Mesenchymal stem cell (in vitro differentiated cells and primary cell): ENCODE data around the gene FANCI.

Experiments
- DNase-seq: peaks from one replicate; pipeline ENCODE4 v3.0.0-alpha.2; 2013
- H2AFZ ChIP-seq: one replicate; pipeline ENCODE4 v1.6.1; 2013; ENCODE audit warnings: low read depth, mild to moderate bottlenecking, control low read depth, inconsistent platforms, low read length, moderate library complexity
- H2AK5ac ChIP-seq: 2 replicates; pipeline ENCODE4 v1.6.1; 2013; ENCODE audit warnings: low read length, moderate library complexity, mild to moderate bottlenecking, inconsistent platforms; ENCODE audit not compliant: severe bottlenecking
- H2BK120ac ChIP-seq: one replicate; pipeline ENCODE4 v1.6.1; 2013; ENCODE audit warnings: low read depth, mild to moderate bottlenecking, inconsistent platforms, low read length, moderate library complexity
- H2BK12ac ChIP-seq, 2 experiments: one replicate each; pipeline ENCODE4 v1.6.1; 2013; ENCODE audit warnings: inconsistent platforms in 2 of 2, low read length in 2 of 2, mild to moderate bottlenecking in 2 of 2, moderate library complexity in 2 of 2, control low read depth in 1 of 2
- H2BK15ac ChIP-seq: one replicate; pipeline ENCODE4 v1.6.1; 2013; ENCODE audit warnings: mild to moderate bottlenecking, low read depth, inconsistent platforms; ENCODE audit not compliant: poor library complexity, severe bottlenecking
- H2BK5ac ChIP-seq: 2 replicates; pipeline ENCODE4 v1.6.1; 2013; ENCODE audit warnings: low read depth, mild to moderate bottlenecking, low read length, control low read depth, inconsistent platforms; ENCODE audit not compliant: poor library complexity, severe bottlenecking
- H3K14ac ChIP-seq, 2 experiments: one replicate each; pipeline ENCODE4 v1.6.1; 2013; ENCODE audit warnings: inconsistent platforms in 2 of 2, low read length in 2 of 2, control low read depth in 1 of 2, mild to moderate bottlenecking in 1 of 2, moderate library complexity in 1 of 2
- H3K18ac ChIP-seq, 2 experiments: one replicate each; pipeline ENCODE4 v1.6.1; 2013; ENCODE audit warnings: inconsistent platforms in 2 of 2, low read length in 2 of 2, control low read depth in 1 of 2, low read depth in 1 of 2, mild to moderate bottlenecking in 1 of 2
- H3K23ac ChIP-seq, 2 experiments: one replicate each; pipeline ENCODE4 v1.6.1; 2013; ENCODE audit warnings: inconsistent platforms in 2 of 2, low read length in 2 of 2, mild to moderate bottlenecking in 2 of 2, moderate library complexity in 2 of 2, control low read depth in 1 of 2
- H3K27ac ChIP-seq: 2 replicates; pipeline ENCODE4 v1.5.1; 2013; ENCODE audit warnings: mild to moderate bottlenecking, moderate library complexity, low read length, control low read depth, inconsistent platforms; ENCODE audit not compliant: poor library complexity, severe bottlenecking
- H3K27me3 ChIP-seq, 2 experiments: 2 replicates each; pipeline versions ENCODE4 v1.6.1 to v1.7.0; 2013; ENCODE audit warnings: low read length in 2 of 2, mild to moderate bottlenecking in 2 of 2, moderate library complexity in 2 of 2, control low read depth in 1 of 2, inconsistent platforms in 1 of 2; ENCODE audit not compliant: control insufficient read depth in 1 of 2, insufficient read depth in 1 of 2
- H3K36me3 ChIP-seq, 2 experiments: 2 replicates each; pipeline versions ENCODE4 v1.6.1 to v1.7.0; 2013; ENCODE audit warnings: low read length in 2 of 2, control low read depth in 1 of 2, inconsistent platforms in 1 of 2, low read depth in 1 of 2, mild to moderate bottlenecking in 1 of 2; ENCODE audit not compliant: insufficient read depth in 2 of 2, control insufficient read depth in 1 of 2
- H3K4ac ChIP-seq, 2 experiments: one replicate each; pipeline ENCODE4 v1.6.1; 2013; ENCODE audit warnings: inconsistent platforms in 2 of 2, low read length in 2 of 2, mild to moderate bottlenecking in 2 of 2, moderate library complexity in 2 of 2, control low read depth in 1 of 2, low read depth in 1 of 2
- H3K4me1 ChIP-seq: 2 replicates; pipeline ENCODE4 v1.6.1; 2013; ENCODE audit warnings: low read depth, low read length, control low read depth; ENCODE audit not compliant: control insufficient read depth, insufficient read depth
- H3K4me2 ChIP-seq: 2 replicates; pipeline ENCODE4 v1.6.1; 2013; ENCODE audit warnings: low read length, mild to moderate bottlenecking, inconsistent platforms; ENCODE audit not compliant: poor library complexity, severe bottlenecking
- H3K4me3 ChIP-seq, 2 experiments: 2 replicates each; pipeline versions ENCODE4 v1.5.1 to v1.7.0; 2013; ENCODE audit warnings: low read length in 2 of 2, mild to moderate bottlenecking in 2 of 2, control low read depth in 1 of 2, low read depth in 1 of 2; ENCODE audit not compliant: insufficient read depth in 1 of 2
- H3K79me1 ChIP-seq: replicated peaks from 2 replicates; pipeline ENCODE4 v1.6.1; 2013; ENCODE audit warnings: mild to moderate bottlenecking, control low read depth, low read length, inconsistent platforms; ENCODE audit not compliant: poor library complexity, severe bottlenecking
- H3K9ac ChIP-seq: 2 replicates; pipeline ENCODE4 v1.7.0; 2013; ENCODE audit warnings: mild to moderate bottlenecking, low read length, moderate library complexity
- H3K9me3 ChIP-seq: 2 replicates; pipeline ENCODE4 v1.7.0; 2013; ENCODE audit warnings: mild to moderate bottlenecking, low read length; ENCODE audit not compliant: control insufficient read depth
- H4K8ac ChIP-seq: one replicate; pipeline ENCODE4 v1.6.1; 2013; ENCODE audit warnings: inconsistent platforms, mild to moderate bottlenecking, low read length, moderate library complexity
- H4K91ac ChIP-seq: one replicate; pipeline ENCODE4 v1.6.1; 2013; ENCODE audit warnings: mild to moderate bottlenecking, low read length, inconsistent platforms
- WGBS: methylation state at CpG from one replicate; pipeline ENCODE4 v1.1.7; 2013; ENCODE audit warnings: mixed read lengths; 5-methylcytosine and 5-hydroxymethylcytosine counted together

The FANCI gene

GRCh38 chr15:89338036-89338435, 94.3 kb downstream of the FANCI start:
- WGBS, result 79% methylated on average over 6 of the region's 6 CpGs
- H4K91ac ChIP-seq, result no peak overlapping the region
- H2BK12ac ChIP-seq, result no peak overlapping the region
- H3K27me3 ChIP-seq, result peaks cover 17 to 30% of the 10 kb centered on the region in 2 experiments
- no peak overlapping the region for H2AFZ ChIP-seq
- no peak overlapping the region for H2AK5ac ChIP-seq
- H2BK120ac ChIP-seq, result no peak overlapping the region
- H2BK5ac ChIP-seq, result no peak overlapping the region
- H3K27ac ChIP-seq, result no peak overlapping the region
- no peak overlapping the region for H3K4ac ChIP-seq
- H3K18ac ChIP-seq, result no peak overlapping the region
- H4K8ac ChIP-seq, result no peak overlapping the region
- H3K4me1 ChIP-seq, result peaks cover 15% of the 10 kb centered on the region
- H3K14ac ChIP-seq, result no peak overlapping the region
- H3K79me1 ChIP-seq, result peaks cover under 1% of the 10 kb centered on the region
- peaks cover under 1 to 7% of the 10 kb centered on the region in 2 experiments for H3K36me3 ChIP-seq
- H3K9me3 ChIP-seq, result no peaks in the 10 kb centered on the region
- no peak overlapping the region for H2BK15ac ChIP-seq
- no peak overlapping the region for H3K4me2 ChIP-seq
- no peak overlapping the region for H3K4me3 ChIP-seq
- DNase-seq, result no peak
- no peak overlapping the region for H3K23ac ChIP-seq
- H3K9ac ChIP-seq, result no peak overlapping the region

- WGBS, result 79% methylated on average over 7 of the region's 7 CpGs
- Histone ChIP-seq H3K36me3 (no peaks in the 10 kb centered on the region), H4K91ac (no peak overlapping the region)
Measured at GRCh38 chr15:89340573-89340972, 96.8 kb downstream of the FANCI start.

GRCh38 chr15:89341316-89342005, 97.7 kb downstream of the FANCI start:
- Histone ChIP-seq H2BK120ac (no peak overlapping the region), H2BK5ac (no peak overlapping the region), H3K23ac (no peak overlapping the region), H3K4me1 (no peaks in the 10 kb centered on the region), H3K18ac (no peak overlapping the region), H4K8ac (no peak overlapping the region), H3K27me3 (peaks cover 32 to 59% of the 10 kb centered on the region in 2 experiments), H3K27ac (no peak overlapping the region), H2BK15ac (no peak overlapping the region), H3K14ac (no peak overlapping the region), H2AFZ (no peak overlapping the region), H2BK12ac (no peak overlapping the region), H3K9ac (no peak overlapping the region), H3K4ac (no peak overlapping the region), H3K9me3 (peaks cover 4% of the 10 kb centered on the region), H3K4me3 (no peak overlapping the region), H3K4me2 (no peak overlapping the region), H2AK5ac (no peak overlapping the region), H3K79me1 (no peaks in the 10 kb centered on the region), H3K36me3 (no peaks in the 10 kb centered on the region), H4K91ac (no peak overlapping the region)
- DNase-seq, result no peak
- 86% methylated on average over 8 of the region's 8 CpGs for WGBS

More at GRCh38 chr15:89340573-89340972, 96.8 kb downstream of the FANCI start:
- Histone ChIP-seq H2BK12ac (no peak overlapping the region), H3K9ac (no peak overlapping the region), H2BK120ac (no peak overlapping the region), H3K4me2 (no peak overlapping the region), H3K4me1 (peaks cover 3% of the 10 kb centered on the region), H3K4ac (no peak overlapping the region), H2BK15ac (no peak overlapping the region), H3K14ac (no peak overlapping the region), H2BK5ac (no peak overlapping the region), H3K27ac (no peak overlapping the region), H4K8ac (no peak overlapping the region), H3K18ac (no peak overlapping the region), H2AFZ (no peak overlapping the region), H2AK5ac (no peak overlapping the region), H3K27me3 (peaks cover 25 to 51% of the 10 kb centered on the region in 2 experiments), H3K9me3 (peaks cover 4% of the 10 kb centered on the region), H3K79me1 (no peaks in the 10 kb centered on the region), H3K4me3 (no peak overlapping the region), H3K23ac (no peak overlapping the region)
- no peak for DNase-seq

DNA sequence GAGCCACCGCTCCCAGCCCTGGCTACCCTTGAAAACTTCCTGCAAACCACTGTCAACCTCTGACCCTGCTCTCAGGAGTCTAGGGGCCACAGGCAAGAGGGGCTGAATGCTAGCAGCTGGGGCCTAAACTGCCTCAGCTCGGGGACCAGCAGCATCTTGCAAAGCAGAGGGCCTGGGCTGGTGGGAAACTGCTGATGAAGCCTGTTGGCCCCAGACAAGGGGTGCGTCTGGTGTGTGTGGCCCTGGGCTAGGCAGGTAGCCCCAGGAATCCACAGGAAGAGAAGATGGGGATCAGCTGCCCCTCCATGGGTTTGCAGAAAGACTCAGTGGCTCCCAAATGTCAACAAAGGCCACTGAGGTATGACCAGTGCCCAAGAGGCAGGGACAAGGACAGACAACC, 99.1 kb downstream of the FANCI start:
- Histone ChIP-seq H4K91ac (no peak overlapping the region), H3K9ac (no peak overlapping the region), H3K4me2 (no peak overlapping the region), H3K14ac (no peak overlapping the region), H3K4me3 (no peak overlapping the region), H2BK15ac (no peak overlapping the region), H3K9me3 (peaks cover 4% of the 10 kb centered on the region), H2AK5ac (no peak overlapping the region), H2BK120ac (no peak overlapping the region), H3K27me3 (peaks cover 46 to 71% of the 10 kb centered on the region in 2 experiments), H3K4ac (no peak overlapping the region), H2AFZ (no peak overlapping the region), H3K27ac (no peak overlapping the region), H3K36me3 (no peaks in the 10 kb centered on the region), H3K79me1 (no peaks in the 10 kb centered on the region), H3K4me1 (no peaks in the 10 kb centered on the region), H3K23ac (no peak overlapping the region), H4K8ac (no peak overlapping the region), H3K18ac (no peak overlapping the region), H2BK12ac (no peak overlapping the region), H2BK5ac (no peak overlapping the region)
- DNase-seq, result no peak
- WGBS, result 76% methylated on average over 3 of the region's 3 CpGs
